Stimulated activated CD4-positive, alpha-beta T cell treated with anti-CD3 and anti-CD28 coated beads, Interleukin-1b, Interleukin-23, amount 100 ng/mL, for 24 hours (primary cell): ENCODE results near the gene KLC1.
A peak's percentile ranks its signal among the peaks of the same experiment; 100 is the strongest.
"Not testable (repeated sequence)": the region's sequence is repeated elsewhere in the genome, so short reads cannot be mapped to it uniquely, and the experiment has no call there.

Source experiments
- DNase-seq, 4 experiments: peaks; one replicate each; pipeline ENCODE4 v3.0.0-alpha.2; 2020; ENCODE audit warnings: low read depth in 4 of 4, low spot score in 1 of 4

Gene KLC1

DNA sequence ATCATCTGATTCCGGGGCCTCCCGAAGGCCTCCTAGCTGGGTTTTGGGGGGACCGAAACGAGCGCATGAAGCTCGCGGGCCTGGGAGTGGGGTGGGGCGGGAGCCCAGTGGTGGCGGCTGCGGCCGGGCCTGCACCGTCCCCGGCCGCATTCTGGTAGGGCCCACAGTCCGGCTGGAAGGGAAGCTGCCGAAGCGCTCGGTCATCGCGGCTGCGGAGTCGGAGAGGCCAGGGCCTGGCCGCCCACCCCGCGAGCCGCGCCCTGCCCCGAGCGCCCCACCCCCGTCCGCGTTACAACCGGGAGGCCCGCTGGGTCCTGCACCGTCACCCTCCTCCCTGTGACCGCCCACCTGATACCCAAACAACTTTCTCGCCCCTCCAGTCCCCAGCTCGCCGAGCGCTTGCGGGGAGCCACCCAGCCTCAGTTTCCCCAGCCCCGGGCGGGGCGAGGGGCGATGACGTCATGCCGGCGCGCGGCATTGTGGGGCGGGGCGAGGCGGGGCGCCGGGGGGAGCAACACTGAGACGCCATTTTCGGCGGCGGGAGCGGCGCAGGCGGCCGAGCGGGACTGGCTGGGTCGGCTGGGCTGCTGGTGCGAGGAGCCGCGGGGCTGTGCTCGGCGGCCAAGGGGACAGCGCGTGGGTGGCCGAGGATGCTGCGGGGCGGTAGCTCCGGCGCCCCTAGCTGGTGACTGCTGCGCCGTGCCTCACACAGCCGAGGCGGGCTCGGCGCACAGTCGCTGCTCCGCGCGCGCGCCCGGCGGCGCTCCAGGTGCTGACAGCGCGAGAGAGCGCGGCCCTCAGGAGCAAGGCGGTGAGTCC is at the start of gene KLC1:
TSS of gene KLC1 (plus strand) at position 528 of the 819 bp plus-strand sequence. CDS start 25,354 bp downstream, outside the sequence.
- peak; percentile 76 to 87 (median 77) for DNase-seq

- DNase-seq, result no peak
Observed at GRCh38 chr14:103581206-103581605, 47.8 kb upstream of the KLC1 start.

GRCh38 chr14:103581954-103582703 is 46.9 kb upstream of the KLC1 start:
- DNase-seq, result no peak

GRCh38 chr14:103584326-103584915 is 44.6 kb upstream of the KLC1 start:
- DNase-seq, result no peak

GRCh38 chr14:103593577-103593976 is 35.4 kb upstream of the KLC1 start:
- DNase-seq, result no peak

DNA sequence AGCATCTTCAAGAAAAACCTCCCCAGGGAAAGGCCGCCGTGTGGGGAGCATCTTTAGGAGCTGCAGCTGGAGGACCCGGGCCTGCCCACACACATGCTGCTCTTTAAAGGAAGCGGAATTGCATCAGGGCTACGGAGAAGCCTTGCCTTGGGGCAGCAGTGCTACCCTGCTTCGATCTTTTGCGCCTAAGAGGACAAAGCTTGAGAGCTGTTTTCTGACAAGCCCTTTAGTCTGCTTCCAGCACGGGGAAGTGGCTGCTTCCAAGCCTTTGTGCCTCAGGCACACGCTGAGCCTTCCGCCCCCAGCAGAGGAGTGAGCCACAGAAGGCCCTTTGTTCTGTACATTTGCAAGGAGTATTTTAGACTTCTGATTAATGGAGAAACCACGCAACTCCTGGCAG is 34.7 kb upstream of the KLC1 start:
- DNase-seq, result no peak

- no peak for DNase-seq
Observed at GRCh38 chr14:103597623-103598377, 31.2 kb upstream of the KLC1 start.

- no peak for DNase-seq
Observed at GRCh38 chr14:103600503-103600902, 28.5 kb upstream of the KLC1 start.

DNA sequence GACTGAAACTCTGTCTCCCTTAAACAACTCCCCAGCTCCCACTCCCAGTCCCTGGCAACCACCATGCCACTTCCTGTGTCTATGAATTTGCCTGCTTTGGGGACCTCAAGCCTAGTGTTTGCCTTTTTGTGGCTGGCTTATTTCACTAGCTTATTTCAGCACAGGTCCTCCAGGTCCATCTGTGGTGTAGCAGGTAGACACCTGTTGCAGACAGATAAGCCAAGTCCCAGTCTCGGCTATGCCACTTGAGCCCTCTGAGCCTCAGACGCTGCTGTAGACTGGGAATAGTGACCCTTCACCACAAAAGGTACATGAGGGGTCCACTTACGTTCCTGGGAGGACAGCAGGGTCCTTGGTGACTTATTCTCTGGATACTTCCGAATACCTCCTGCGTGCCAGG is 24.4 kb upstream of the KLC1 start:
- no peak for DNase-seq

DNA sequence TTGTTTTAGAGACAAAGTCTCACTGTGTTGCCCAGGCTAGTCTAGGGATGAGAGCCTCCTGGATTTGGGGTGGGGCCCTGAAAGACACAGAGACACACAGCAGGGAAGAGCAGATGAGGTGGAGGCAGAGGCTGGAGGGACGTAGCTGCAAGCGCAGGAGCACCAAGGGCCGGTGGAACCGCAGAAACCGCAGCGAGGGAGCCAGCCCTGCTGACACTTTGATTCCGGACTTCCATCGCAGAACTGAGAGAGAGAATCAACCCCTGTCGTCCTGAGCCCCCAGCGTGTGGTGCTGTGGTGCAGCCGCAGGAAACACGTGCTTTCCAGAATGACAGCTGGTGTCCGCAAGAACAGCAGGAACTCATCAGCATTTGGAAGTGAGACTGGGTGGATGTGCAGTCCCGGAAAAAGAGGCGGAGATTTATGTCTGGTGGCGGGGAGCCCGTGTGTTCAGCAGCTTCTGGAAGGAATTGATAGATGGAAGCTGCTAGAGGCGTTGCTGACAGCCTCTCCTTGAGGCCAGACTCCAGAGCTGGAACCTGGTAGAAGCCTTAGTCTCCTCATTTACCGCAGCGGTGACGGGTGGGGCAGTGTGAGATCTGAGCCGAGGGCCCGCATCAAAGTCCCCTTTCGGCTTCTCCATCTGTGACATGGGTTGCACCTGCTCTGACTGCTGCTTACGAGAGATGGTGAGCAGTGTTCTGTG is 21.9 kb upstream of the KLC1 start:
- peak in 2 of 4 experiments; percentile 24 to 38 for DNase-seq

DNA sequence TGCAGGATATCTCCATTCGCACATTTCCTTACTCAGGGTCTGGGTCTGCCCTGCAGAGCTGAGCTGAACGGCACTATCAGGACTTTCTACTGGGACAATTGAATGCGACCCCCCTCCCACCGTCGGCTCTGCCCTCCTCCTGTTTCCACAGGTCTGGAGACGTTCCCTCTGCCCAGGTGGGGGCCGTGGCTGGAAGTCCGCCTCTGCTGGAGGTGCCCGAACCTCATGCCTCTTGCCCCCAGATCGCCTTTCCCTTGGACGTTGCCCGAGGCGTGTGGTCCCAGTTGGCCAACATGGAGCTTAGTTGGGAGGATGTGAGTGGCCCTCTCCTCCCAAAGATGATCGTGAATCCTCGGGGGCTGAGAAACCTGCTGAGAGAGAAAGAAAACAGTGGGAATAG is 21.2 kb upstream of the KLC1 start:
- DNase-seq, result no peak

DNA sequence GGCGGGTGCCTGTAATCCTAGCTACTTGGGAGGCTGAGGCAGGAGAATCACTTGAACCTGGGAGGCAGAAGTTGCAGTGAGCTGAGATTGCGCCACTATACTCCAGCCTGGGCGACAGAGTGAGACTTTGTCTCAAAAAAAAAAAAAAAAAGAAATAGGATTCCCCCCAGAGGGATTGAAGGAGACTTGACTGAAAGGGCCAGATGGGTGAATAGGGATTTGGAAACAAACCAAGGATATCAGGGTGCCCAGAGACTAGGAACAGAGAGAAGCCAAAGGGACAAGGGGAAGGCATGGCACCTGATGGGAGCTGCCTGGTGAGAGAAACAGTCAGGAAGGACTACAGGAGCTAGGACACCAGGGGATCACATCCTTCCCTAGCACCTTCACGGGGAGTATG is 19.9 kb upstream of the KLC1 start:
- not testable (repeated sequence) for DNase-seq

GRCh38 chr14:103611215-103611614 is 17.8 kb upstream of the KLC1 start:
- no peak for DNase-seq

DNA sequence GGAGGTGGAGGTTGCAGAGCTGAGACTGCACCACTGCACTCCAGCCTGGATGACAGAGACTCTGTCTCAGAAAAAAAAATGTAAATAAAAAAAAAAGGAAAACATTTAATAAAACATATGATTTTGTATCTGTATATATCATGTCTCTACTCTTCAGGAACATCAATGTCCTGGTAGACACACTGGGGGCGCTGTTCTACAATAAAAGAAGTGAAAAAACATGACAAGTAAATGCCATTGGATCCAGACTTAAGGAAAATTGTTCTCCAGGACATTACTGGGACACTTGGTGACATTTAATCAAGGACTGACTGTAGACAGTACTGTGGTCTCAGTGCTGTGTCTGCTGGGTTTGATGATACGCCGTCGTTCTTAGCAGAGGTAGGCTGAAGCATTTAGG is 15.5 kb upstream of the KLC1 start:
- DNase-seq, result no peak

- DNase-seq, result no peak
Observed at GRCh38 chr14:103616635-103617300, 12.2 kb upstream of the KLC1 start.

- no peak for DNase-seq
Observed at GRCh38 chr14:103619057-103619456, 10.0 kb upstream of the KLC1 start.

DNA sequence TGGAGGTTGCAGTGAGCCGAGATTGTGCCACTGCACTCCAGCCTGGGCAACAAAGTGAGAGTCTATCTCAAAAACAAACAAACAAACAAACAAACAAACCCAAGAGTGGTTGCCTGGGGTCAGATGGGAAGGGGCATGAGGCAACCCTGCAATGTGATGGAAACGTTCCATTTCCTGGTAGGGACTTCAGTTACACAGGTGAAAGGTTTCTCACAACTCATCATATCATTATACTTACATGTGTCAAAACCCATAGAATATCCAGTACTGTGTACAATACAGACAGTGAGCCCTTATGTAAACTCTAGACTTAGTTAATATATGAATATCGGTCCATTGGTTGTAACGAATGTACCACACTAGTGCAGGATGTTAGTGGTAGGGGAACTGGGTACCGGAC is 7.2 kb upstream of the KLC1 start:
- DNase-seq, result no peak

DNA sequence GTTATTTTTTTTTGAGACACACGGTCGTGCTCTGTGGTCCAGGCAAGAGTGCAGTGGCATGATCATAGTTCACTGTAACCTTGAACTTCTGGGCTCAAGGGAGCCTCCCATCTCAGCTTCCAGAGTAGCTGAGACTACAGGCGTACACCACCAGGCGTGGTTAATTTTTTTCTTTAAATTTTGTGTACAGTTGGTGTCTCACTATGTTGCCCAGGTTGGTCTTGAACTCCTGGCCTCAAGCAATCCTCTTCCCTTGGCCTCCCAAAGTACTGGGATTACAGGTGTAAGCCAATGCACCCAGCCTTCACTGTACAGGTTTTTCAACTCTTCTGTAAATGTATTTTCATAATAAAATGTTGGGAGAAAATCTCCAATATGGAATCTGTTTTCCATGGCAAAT is 5.7 kb upstream of the KLC1 start:
- DNase-seq, result no peak

DNA sequence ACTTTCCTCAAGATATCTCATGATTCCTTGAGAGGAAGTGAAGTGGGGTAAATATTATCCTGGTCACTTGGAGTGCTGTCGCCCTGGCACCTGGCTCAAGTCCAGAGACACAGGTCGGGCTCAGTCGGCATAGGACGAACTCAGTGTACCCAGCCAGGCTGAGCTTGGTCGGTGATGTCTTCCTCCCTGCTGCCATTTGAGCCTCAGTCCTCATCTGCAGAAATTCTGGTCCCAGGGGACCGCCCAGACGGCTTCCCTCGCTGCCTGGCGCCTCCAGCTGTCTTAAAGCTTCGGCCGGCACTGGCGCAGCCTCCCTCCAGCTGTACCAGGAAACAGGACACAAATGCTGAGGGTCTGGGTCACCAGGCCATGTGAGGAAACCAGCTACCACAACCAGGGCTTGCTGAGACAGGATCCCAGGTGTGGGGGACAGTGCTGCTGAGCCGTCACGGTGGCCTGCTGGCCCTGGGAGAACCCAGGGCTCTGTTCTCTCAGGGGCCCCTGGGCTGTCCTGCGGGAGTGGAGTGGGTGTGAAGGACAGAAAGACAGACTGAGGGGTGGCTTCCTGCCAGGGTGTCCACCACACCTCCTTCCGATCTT is 5.0 kb upstream of the KLC1 start:
- no peak for DNase-seq

- no peak for DNase-seq
Observed at GRCh38 chr14:103624860-103625259, 4.2 kb upstream of the KLC1 start.
